Activated T-helper 1 cell treated with anti-CD3 and anti-CD28 coated beads, Interleukin-12 subunit alpha, Interleukin-12 subunit beta, Interleukin-2, Interleukin-4 antibody, amounts not matched to agents 30 ng/mL and 10 ng/mL and 1 ng/mL, durations not matched to agents 14 hours and 24 hours and 36 hours (primary cell): ENCODE results near the gene TNIK. TPM values are rescaled to one million over a fixed set of nuclear protein-coding genes. Genes with fewer than 3 reads are reported as not detected.

ENCODE experiments used
- DNase-seq: peaks from one replicate; pipeline ENCODE4 v3.0.0; 2021; ENCODE audit warnings: low spot score
- H3K27ac Mint-ChIP-seq: one replicate; pipeline ENCODE4 v1.8.0; 2021; ENCODE audit warnings: mild to moderate bottlenecking, mixed read lengths
- H3K27me3 Mint-ChIP-seq: one replicate; pipeline ENCODE4 v1.8.0; 2022; ENCODE audit warnings: mild to moderate bottlenecking, moderate library complexity, mixed read lengths; ENCODE audit not compliant: insufficient read depth
- H3K36me3 Mint-ChIP-seq: one replicate; pipeline ENCODE4 v1.8.0; 2021; ENCODE audit warnings: low read depth, mixed read lengths
- H3K4me1 Mint-ChIP-seq: one replicate; pipeline ENCODE4 v1.8.0; 2021; ENCODE audit warnings: low read depth, mixed read lengths
- H3K4me3 Mint-ChIP-seq: one replicate; pipeline ENCODE4 v1.8.0; 2021; ENCODE audit warnings: mild to moderate bottlenecking, moderate library complexity, mixed read lengths
- H3K9me3 Mint-ChIP-seq: one replicate; pipeline ENCODE4 v1.8.0; 2021; ENCODE audit warnings: mixed read lengths
- intact Hi-C: fragments of 100-400 bp; cut with micrococcal nuclease; formaldehyde crosslinking; loops from one replicate; pipeline ENCODE4 v1.15.1; 2024
- total RNA-seq: library from RNA; stranded (reverse); gene quantifications from 2 replicates; pipeline ENCODE4 v1.2.3, GENCODE V29; 2022

TNIK gene
- total RNA-seq, 1 donor from 2014 or later = 21.5 TPM

DNA sequence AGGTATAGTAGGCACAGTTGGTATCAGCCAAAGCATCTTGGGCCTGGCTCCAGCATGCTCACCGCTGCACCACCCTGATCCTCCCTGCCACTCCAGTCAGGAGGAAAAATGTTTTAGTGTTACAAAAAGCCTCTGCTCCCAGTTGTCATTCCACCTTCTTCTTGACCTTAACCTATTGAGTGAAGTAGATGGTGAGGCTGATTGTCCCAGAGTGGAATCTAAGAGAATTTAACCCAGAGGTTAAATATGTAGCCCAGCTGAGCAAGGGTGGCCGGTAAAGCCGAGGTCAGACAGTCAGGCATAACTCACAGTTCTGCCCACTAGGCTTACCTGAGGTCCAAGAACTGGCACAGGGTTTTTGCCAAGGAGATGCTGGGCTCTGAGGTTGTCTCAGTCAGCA is 30.7 kb upstream of the TNIK start:
- intact Hi-C loops = loop anchor here (1.0 to 10.0 kb wide), 3 partner anchors 11 to 1264 kb away; partner anchors contain the start of gene ECT2
- Mint-ChIP-seq H3K4me3 (peak overlapping the region; percentile 71), H3K36me3 (peaks cover 2% of the 10 kb centered on the region), H3K27me3 (no peaks in the 10 kb centered on the region), H3K9me3 (peaks cover 3% of the 10 kb centered on the region), H3K4me1 (peaks cover 55% of the 10 kb centered on the region), H3K27ac (peak overlapping the region; percentile 67)
- no peak for DNase-seq

GRCh38 chr3:171489348-171489747 is 29.1 kb upstream of the TNIK start:
- no peak for DNase-seq
- H3K4me1 Mint-ChIP-seq = peaks cover 40% of the 10 kb centered on the region
- peaks cover 2% of the 10 kb centered on the region for H3K9me3 Mint-ChIP-seq
- intact Hi-C loops = no loop called here
- no peak overlapping the region for H3K4me3 Mint-ChIP-seq
- H3K27ac Mint-ChIP-seq = no peak overlapping the region
- H3K27me3 Mint-ChIP-seq = no peaks in the 10 kb centered on the region
- peaks cover 2% of the 10 kb centered on the region for H3K36me3 Mint-ChIP-seq

- DNase-seq = no peak
- no peak overlapping the region for H3K4me3 Mint-ChIP-seq
- intact Hi-C loops = no loop called here
- peaks cover 2% of the 10 kb centered on the region for H3K36me3 Mint-ChIP-seq
- H3K27ac Mint-ChIP-seq = no peak overlapping the region
- no peaks in the 10 kb centered on the region for H3K9me3 Mint-ChIP-seq
- H3K4me1 Mint-ChIP-seq = peaks cover 32% of the 10 kb centered on the region
- no peaks in the 10 kb centered on the region for H3K27me3 Mint-ChIP-seq
Observed at GRCh38 chr3:171488479-171488878, 28.3 kb upstream of the TNIK start.

GRCh38 chr3:171487382-171487781 is 27.2 kb upstream of the TNIK start:
- intact Hi-C loops = no loop called here
- Mint-ChIP-seq H3K4me3 (no peak overlapping the region), H3K9me3 (no peaks in the 10 kb centered on the region), H3K27me3 (no peaks in the 10 kb centered on the region), H3K27ac (no peak overlapping the region), H3K4me1 (peaks cover 24% of the 10 kb centered on the region), H3K36me3 (peaks cover 2% of the 10 kb centered on the region)
- DNase-seq = no peak

DNA sequence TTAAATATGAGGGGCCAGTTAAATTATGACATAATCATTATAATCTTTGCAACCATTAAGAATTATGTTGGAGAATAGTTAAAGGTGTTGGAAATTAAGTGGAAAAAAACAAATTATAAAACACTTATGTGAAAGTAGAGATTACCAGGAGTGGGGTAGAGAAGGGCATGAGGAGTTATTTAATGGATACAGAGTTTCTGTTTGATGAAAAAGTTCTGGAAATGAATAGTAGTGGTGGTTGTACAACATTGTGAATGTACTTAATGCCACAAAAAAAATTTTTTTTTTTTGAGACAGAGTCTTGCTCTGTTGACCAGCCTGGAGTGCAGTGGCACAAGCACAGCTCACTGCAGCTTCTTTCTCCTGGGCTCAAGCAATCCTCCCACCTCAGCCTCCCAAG is 25.1 kb upstream of the TNIK start:
- intact Hi-C loops = no loop called here
- no peak overlapping the region for H3K27ac Mint-ChIP-seq
- no peaks in the 10 kb centered on the region for H3K27me3 Mint-ChIP-seq
- no peak for DNase-seq
- H3K4me3 Mint-ChIP-seq = no peak overlapping the region
- H3K9me3 Mint-ChIP-seq = no peaks in the 10 kb centered on the region
- peaks cover 2% of the 10 kb centered on the region for H3K36me3 Mint-ChIP-seq
- peaks cover 15% of the 10 kb centered on the region for H3K4me1 Mint-ChIP-seq

GRCh38 chr3:171481011-171481410 is 20.8 kb upstream of the TNIK start:
- intact Hi-C loops = no loop called here
- no peaks in the 10 kb centered on the region for H3K27me3 Mint-ChIP-seq
- H3K4me1 Mint-ChIP-seq = peaks cover 14% of the 10 kb centered on the region
- no peaks in the 10 kb centered on the region for H3K9me3 Mint-ChIP-seq
- peak overlapping the region; percentile 76 for H3K27ac Mint-ChIP-seq
- no peak for DNase-seq
- peak overlapping the region; percentile 2 for H3K4me3 Mint-ChIP-seq
- no peaks in the 10 kb centered on the region for H3K36me3 Mint-ChIP-seq

GRCh38 chr3:171480526-171480925 is 20.3 kb upstream of the TNIK start:
- Mint-ChIP-seq H3K27ac (peak overlapping the region; percentile 76), H3K4me3 (peak overlapping the region; percentile 2), H3K36me3 (no peaks in the 10 kb centered on the region), H3K4me1 (peaks cover 14% of the 10 kb centered on the region), H3K27me3 (no peaks in the 10 kb centered on the region), H3K9me3 (no peaks in the 10 kb centered on the region)
- intact Hi-C loops = loop anchor here (1.0 kb wide), 2 partner anchors 11 to 20 kb away; partner anchors contain the start of gene TNIK
- DNase-seq = peak; percentile 30

DNA sequence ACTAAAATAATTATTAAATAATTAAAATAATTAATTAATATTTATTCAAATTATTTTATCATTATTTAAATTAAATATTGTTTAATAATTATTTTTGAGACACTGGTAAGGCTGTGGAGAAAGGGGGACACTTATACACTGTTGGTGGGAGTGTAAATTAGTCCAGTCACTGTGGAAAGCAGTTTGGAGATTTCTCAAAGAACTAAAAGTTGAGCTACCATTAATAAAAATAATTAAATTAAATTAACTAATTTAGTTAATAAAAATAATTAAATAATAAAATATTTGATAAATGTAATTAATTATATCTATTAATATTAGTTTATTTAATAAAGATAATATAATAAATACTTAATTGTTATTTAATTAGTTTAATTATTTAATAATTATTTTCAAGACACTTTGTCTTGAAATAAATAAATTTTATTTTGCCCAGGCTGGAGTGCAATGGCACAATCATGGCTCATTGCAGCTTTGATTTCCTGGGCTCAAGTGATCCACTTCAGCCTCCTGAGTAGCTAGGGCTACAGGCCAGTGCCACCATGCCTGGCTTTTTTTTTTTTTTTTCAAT is 16.4 kb upstream of the TNIK start:
- DNase-seq = no peak
- intact Hi-C loops = no loop called here
- H3K9me3 Mint-ChIP-seq = no peaks in the 10 kb centered on the region
- H3K4me1 Mint-ChIP-seq = peaks cover 14% of the 10 kb centered on the region
- no peak overlapping the region for H3K27ac Mint-ChIP-seq
- no peak overlapping the region for H3K4me3 Mint-ChIP-seq
- peaks cover 2% of the 10 kb centered on the region for H3K27me3 Mint-ChIP-seq
- no peaks in the 10 kb centered on the region for H3K36me3 Mint-ChIP-seq

GRCh38 chr3:171472552-171472951 is 12.3 kb upstream of the TNIK start:
- intact Hi-C loops = no loop called here
- Mint-ChIP-seq H3K27me3 (peaks cover 2% of the 10 kb centered on the region), H3K4me1 (no peaks in the 10 kb centered on the region), H3K4me3 (no peak overlapping the region), H3K27ac (no peak overlapping the region), H3K36me3 (no peaks in the 10 kb centered on the region), H3K9me3 (no peaks in the 10 kb centered on the region)
- no peak for DNase-seq

GRCh38 chr3:171470714-171471227 is 10.6 kb upstream of the TNIK start:
- no peaks in the 10 kb centered on the region for H3K4me1 Mint-ChIP-seq
- peaks cover 4% of the 10 kb centered on the region for H3K27me3 Mint-ChIP-seq
- no peaks in the 10 kb centered on the region for H3K36me3 Mint-ChIP-seq
- intact Hi-C loops = no loop called here
- no peak for DNase-seq
- no peak overlapping the region for H3K4me3 Mint-ChIP-seq
- peaks cover 2% of the 10 kb centered on the region for H3K9me3 Mint-ChIP-seq
- no peak overlapping the region for H3K27ac Mint-ChIP-seq

DNA sequence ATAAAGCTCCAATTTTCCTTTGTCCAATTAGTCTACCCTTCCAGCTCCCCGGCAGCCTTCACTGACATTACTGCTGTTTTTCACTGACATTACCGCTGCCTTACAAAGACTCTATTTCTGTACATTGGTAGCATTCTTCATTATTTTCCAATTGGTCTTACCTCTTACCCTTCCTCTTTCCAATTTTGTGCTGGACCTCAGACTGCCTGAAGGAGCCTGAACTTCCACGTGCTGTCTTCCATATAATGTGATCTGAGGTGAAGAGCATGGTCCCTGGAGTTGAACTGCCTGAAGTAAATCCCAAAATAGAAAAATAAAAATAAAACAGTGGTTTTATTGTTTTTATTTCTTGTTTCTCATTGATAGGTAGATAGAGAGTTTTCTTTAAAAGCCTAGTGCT is 9.2 kb upstream of the TNIK start:
- H3K36me3 Mint-ChIP-seq = no peaks in the 10 kb centered on the region
- no peak for DNase-seq
- H3K4me1 Mint-ChIP-seq = no peaks in the 10 kb centered on the region
- no peak overlapping the region for H3K27ac Mint-ChIP-seq
- H3K4me3 Mint-ChIP-seq = no peak overlapping the region
- peaks cover 2% of the 10 kb centered on the region for H3K27me3 Mint-ChIP-seq
- H3K9me3 Mint-ChIP-seq = peaks cover 6% of the 10 kb centered on the region
- intact Hi-C loops = loop anchor here (10.0 kb wide), 2 partner anchors 505 to 1045 kb away; no protein-coding TSS in a partner anchor

DNA sequence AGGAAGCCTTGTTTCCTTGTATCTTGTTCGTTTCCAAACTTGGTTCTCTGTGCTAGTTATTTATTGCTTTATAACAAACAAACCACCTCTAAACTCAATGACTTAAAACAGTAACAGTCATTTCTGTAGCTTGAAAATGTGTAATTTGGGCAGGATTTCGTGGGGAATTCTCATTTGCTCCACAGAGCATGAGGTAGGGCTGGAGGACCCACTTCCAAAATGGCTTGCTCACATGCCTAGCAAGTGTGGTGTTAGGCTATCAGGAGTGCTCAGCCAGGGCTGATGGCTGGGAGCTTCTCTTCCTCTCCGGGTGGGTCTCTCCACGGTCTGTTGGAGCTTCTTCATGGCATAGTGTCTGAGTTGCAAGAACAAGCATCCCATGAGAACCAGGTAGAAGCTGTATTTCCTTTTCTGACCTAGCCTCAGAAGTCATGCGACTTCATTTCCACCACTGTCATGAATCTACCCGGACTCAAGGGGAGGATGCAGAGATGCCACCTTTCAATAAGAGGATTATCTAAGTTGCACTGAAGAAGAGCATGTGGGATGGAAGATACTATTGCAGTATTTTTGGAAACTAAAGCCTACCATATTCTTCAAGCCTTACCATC is 8.2 kb upstream of the TNIK start:
- Mint-ChIP-seq H3K4me3 (no peak overlapping the region), H3K9me3 (peaks cover 6% of the 10 kb centered on the region), H3K27me3 (peaks cover 2% of the 10 kb centered on the region), H3K4me1 (no peaks in the 10 kb centered on the region), H3K27ac (no peak overlapping the region), H3K36me3 (no peaks in the 10 kb centered on the region)
- DNase-seq = no peak
- intact Hi-C loops = loop anchor here (10.0 kb wide), 2 partner anchors 504 to 1046 kb away; no protein-coding TSS in a partner anchor

- Mint-ChIP-seq H3K27ac (no peak overlapping the region), H3K27me3 (peaks cover 2% of the 10 kb centered on the region), H3K4me3 (no peak overlapping the region), H3K9me3 (peaks cover 6% of the 10 kb centered on the region), H3K36me3 (no peaks in the 10 kb centered on the region), H3K4me1 (peaks cover 18% of the 10 kb centered on the region)
- DNase-seq = no peak
- intact Hi-C loops = loop anchor here (10.0 kb wide), 2 partner anchors 501 to 1049 kb away; no protein-coding TSS in a partner anchor
Observed at GRCh38 chr3:171465763-171466162, 5.6 kb upstream of the TNIK start.
